HepG2 (cell line): ENCODE data around the gene FASTK. TPM values are rescaled to one million over a fixed set of nuclear protein-coding genes. Genes with fewer than 3 reads are reported as not detected.

ENCODE experiments used
- CSRNP2 ChIP-seq: sonication (generic); formaldehyde crosslinking; conservative IDR thresholded peaks from 2 replicates; pipeline ENCODE4 v1.8.0; 2022; ENCODE audit warnings: low read depth, missing genetic modification reagents
- ZBTB10 ChIP-seq: sonication (generic); formaldehyde crosslinking; IDR thresholded peaks from 2 replicates; pipeline ENCODE4 v1.4.0; 2020; ENCODE audit warnings: missing genetic modification reagents, borderline replicate concordance
- ZBTB33 ChIP-seq: sonication (generic); formaldehyde crosslinking; IDR thresholded peaks from 2 replicates; pipeline ENCODE4 v1.4.0; 2020; ENCODE audit warnings: missing genetic modification reagents
- ZNF512B ChIP-seq: sonication (generic); formaldehyde crosslinking; IDR thresholded peaks from 2 replicates; pipeline ENCODE4 v1.5.1; 2020; ENCODE audit warnings: missing genetic modification reagents, mild to moderate bottlenecking, borderline replicate concordance
- ZNF770 ChIP-seq: sonication (generic); formaldehyde crosslinking; IDR thresholded peaks from 2 replicates; pipeline ENCODE4 v1.5.0; 2020; ENCODE audit warnings: mild to moderate bottlenecking, missing genetic modification reagents
- ZNF879 ChIP-seq: sonication (generic); formaldehyde crosslinking; IDR thresholded peaks from 2 replicates; pipeline ENCODE4 v1.8.1; 2023; ENCODE audit warnings: missing genetic modification reagents
- polyA plus RNA-seq, 8 experiments: library from polyadenylated mRNA; depleted of rRNA in 3 of 8; stranded (reverse) in 7 of 8; unstranded in 1 of 8; fragments of >200 nt; fragmentation: Illumina TruSeq in 4 of 8; extraction: Trizol in 4 of 8; gene quantifications; 2 replicates each; pipeline versions ENCODE4 v1.2.1 to v1.2.3, GENCODE V29; 2011 to 2016; ENCODE audit warnings: low read depth in 4 of 8, missing spikeins in 1 of 8, mixed read lengths in 1 of 8; ENCODE audit not compliant: insufficient read depth in 1 of 8
- total RNA-seq, 5 experiments: library from RNA; depleted of rRNA; stranded (reverse); fragments of >200 nt; fragmentation: Illumina TruSeq; extraction: Trizol; gene quantifications; 2 replicates each; pipeline ENCODE4 v1.2.3, GENCODE V29; 2016; ENCODE audit warnings: low read depth in 1 of 5

FASTK gene
- total and polyA plus RNA-seq, 2 of the 13 experiments (the other 11 are each of a cell fraction or from before 2014, with no cell fraction given), result 52.9 to 55.7 TPM

GRCh38 chr7:151109094-151110048 lies 28.8 kb upstream of the FASTK start (continued):
- no peak for TF ChIP-seq ZNF879
- TF ChIP-seq ZNF512B (CRISPR knock-in tag), result no peak
- TF ChIP-seq CSRNP2, result no peak
- no peak for TF ChIP-seq ZBTB10
- peak; percentile 54; the same call in 1 of the 2 replicates for TF ChIP-seq ZBTB33 (CRISPR knock-in tag)
- peak; percentile 44; the same call in 1 of the 2 replicates for TF ChIP-seq ZNF770 (CRISPR knock-in tag)
